ENCODE measurements around the gene CADPS2.

CADPS2 gene

DNA sequence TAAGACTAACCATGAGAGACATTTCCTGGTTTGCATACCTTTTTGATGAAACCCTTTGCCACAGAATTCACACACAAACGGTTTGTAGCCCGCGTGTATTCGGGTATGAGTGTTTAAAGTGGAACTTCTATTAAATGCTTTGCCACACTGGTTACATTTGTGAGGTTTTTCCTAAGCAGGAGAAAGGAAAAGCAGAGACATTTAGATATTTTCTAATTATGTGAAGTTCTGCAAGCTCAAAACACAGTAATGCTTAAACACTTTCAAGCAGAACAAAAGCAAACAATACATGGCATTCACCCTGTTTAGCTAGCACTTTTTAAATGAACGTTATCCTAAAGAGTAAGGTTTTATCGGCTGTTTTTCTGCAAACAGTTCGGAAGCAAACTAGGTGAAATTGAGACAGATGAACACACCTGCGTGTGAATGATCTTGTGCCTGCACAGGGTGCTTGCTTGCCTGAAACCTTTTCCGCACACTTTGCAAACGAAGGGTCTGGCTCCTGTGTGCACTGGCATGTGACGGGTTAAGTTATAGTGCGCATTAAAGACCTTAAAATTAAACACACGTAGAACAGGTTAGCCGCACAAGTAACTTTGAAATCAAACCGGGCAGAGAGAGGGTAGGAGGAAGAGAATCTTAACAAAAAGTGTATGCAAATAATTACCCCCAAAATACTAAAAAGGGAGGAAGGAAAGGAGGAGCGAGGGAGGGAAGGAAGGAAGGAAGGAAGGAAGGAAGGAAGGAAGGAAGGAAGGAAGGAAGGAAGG, 583.3 kb downstream of the CADPS2 start:
- H3K9me2 ChIP-seq (replicated peaks; ENCODE audit: low read depth, low read length): no peaks in the 10 kb centered on the region
- no peaks in the 10 kb centered on the region for H3K36me3 ChIP-seq (ENCODE audit: insufficient read depth, low read length)
- H3K4me2 ChIP-seq (ENCODE audit: low read depth, low read length, poor library complexity, severe bottlenecking): no peak overlapping the region
- H3K9ac ChIP-seq (ENCODE audit: low read depth, low read length, poor library complexity, severe bottlenecking): no peak overlapping the region
- TF ChIP-seq EZH2phosphoT487 (IDR thresholded peaks at IDR 0.05; ENCODE audit: borderline replicate concordance): no peak
- TF ChIP-seq, protein P1, sequence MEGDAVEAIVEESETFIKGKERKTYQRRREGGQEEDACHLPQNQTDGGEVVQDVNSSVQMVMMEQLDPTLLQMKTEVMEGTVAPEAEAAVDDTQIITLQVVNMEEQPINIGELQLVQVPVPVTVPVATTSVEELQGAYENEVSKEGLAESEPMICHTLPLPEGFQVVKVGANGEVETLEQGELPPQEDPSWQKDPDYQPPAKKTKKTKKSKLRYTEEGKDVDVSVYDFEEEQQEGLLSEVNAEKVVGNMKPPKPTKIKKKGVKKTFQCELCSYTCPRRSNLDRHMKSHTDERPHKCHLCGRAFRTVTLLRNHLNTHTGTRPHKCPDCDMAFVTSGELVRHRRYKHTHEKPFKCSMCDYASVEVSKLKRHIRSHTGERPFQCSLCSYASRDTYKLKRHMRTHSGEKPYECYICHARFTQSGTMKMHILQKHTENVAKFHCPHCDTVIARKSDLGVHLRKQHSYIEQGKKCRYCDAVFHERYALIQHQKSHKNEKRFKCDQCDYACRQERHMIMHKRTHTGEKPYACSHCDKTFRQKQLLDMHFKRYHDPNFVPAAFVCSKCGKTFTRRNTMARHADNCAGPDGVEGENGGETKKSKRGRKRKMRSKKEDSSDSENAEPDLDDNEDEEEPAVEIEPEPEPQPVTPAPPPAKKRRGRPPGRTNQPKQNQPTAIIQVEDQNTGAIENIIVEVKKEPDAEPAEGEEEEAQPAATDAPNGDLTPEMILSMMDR (conservative IDR thresholded peaks at IDR 0.05; ENCODE audit: low read length): no peak
- H3K9me3 ChIP-seq (ENCODE audit: insufficient read depth, low read depth, low read length): no peaks in the 10 kb centered on the region
- H4K20me1 ChIP-seq (ENCODE audit: insufficient read depth, low read length, poor library complexity, severe bottlenecking): no peaks in the 10 kb centered on the region
- H3K4me1 ChIP-seq (ENCODE audit: insufficient read depth, low read length, poor library complexity, severe bottlenecking): no peaks in the 10 kb centered on the region
- H3K4me3 ChIP-seq (ENCODE audit: low read length, poor library complexity, severe bottlenecking): no peak overlapping the region
- H3K79me2 ChIP-seq (ENCODE audit: insufficient read depth, low read length): no peaks in the 10 kb centered on the region
- no peaks in the 10 kb centered on the region for H3F3A ChIP-seq (ENCODE audit: low read depth)
- no peak overlapping the region for H2AFZ ChIP-seq (ENCODE audit: low read length)
- no peaks in the 10 kb centered on the region for H3K27me3 ChIP-seq (ENCODE audit: insufficient read depth, low read length, poor library complexity, severe bottlenecking)

DNA sequence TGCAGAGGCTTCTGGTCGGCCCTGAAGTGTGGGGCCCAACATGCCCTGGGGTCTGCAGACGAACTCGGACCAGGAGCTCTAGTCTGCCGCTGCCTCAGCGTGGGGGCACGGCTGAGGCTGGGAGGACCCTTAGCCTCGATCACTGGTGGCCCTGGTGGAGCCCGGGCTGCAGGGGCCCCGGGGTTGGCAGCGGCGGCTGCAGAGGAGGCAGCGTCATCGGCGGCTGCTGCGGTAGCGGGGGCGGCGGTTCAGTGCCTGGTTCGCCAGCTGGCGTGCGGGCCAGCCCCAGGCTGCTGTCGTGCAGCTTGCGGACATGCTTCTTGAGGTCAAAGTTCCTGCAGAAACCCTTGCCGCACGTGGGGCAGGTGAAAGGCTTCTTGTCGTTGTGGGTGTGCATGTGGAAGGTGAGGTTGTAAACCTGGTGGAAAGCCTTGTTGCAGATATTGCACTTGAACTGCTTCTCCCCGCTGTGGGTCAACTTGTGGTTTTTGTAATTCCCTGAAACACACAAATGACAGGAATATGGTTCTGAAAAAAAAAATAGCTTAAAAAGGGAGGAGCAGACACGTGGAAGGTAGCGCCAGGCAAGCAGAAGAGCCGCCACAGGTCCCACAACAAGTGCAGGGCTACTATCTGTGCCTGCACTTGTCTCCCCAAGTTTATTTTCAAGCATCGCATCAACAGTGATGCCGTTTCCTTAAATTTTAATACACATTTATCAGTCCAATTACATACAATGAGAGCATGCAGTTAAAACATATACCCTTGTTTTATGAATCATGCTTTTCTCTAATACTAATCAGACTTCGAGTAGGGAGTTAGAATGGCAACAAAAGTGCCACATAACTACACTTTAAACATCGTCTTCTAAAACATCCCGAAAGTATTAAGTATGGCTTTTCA, 584.2 kb downstream of the CADPS2 start:
- no peaks in the 10 kb centered on the region for H3K27me3 ChIP-seq (ENCODE audit: insufficient read depth, low read length, poor library complexity, severe bottlenecking)
- no peak overlapping the region for H3K9ac ChIP-seq (ENCODE audit: low read depth, low read length, poor library complexity, severe bottlenecking)
- no peaks in the 10 kb centered on the region for H3K4me1 ChIP-seq (ENCODE audit: insufficient read depth, low read length, poor library complexity, severe bottlenecking)
- no peaks in the 10 kb centered on the region for H3K36me3 ChIP-seq (ENCODE audit: insufficient read depth, low read length)
- no peaks in the 10 kb centered on the region for H3K9me2 ChIP-seq (replicated peaks; ENCODE audit: low read depth, low read length)
- no peak overlapping the region for H3K4me2 ChIP-seq (ENCODE audit: low read depth, low read length, poor library complexity, severe bottlenecking)
- H3K79me2 ChIP-seq (ENCODE audit: insufficient read depth, low read length): no peaks in the 10 kb centered on the region
- H2AFZ ChIP-seq (ENCODE audit: low read length): no peak overlapping the region
- H3F3A ChIP-seq (ENCODE audit: low read depth): no peaks in the 10 kb centered on the region
- TF ChIP-seq EZH2phosphoT487 (IDR thresholded peaks at IDR 0.05; ENCODE audit: borderline replicate concordance): no peak
- TF ChIP-seq, protein P1 (conservative IDR thresholded peaks at IDR 0.05; ENCODE audit: low read length): no peak
- H3K4me3 ChIP-seq (ENCODE audit: low read length, poor library complexity, severe bottlenecking): no peak overlapping the region
- H4K20me1 ChIP-seq (ENCODE audit: insufficient read depth, low read length, poor library complexity, severe bottlenecking): no peaks in the 10 kb centered on the region
- H3K9me3 ChIP-seq (ENCODE audit: insufficient read depth, low read depth, low read length): no peaks in the 10 kb centered on the region

DNA sequence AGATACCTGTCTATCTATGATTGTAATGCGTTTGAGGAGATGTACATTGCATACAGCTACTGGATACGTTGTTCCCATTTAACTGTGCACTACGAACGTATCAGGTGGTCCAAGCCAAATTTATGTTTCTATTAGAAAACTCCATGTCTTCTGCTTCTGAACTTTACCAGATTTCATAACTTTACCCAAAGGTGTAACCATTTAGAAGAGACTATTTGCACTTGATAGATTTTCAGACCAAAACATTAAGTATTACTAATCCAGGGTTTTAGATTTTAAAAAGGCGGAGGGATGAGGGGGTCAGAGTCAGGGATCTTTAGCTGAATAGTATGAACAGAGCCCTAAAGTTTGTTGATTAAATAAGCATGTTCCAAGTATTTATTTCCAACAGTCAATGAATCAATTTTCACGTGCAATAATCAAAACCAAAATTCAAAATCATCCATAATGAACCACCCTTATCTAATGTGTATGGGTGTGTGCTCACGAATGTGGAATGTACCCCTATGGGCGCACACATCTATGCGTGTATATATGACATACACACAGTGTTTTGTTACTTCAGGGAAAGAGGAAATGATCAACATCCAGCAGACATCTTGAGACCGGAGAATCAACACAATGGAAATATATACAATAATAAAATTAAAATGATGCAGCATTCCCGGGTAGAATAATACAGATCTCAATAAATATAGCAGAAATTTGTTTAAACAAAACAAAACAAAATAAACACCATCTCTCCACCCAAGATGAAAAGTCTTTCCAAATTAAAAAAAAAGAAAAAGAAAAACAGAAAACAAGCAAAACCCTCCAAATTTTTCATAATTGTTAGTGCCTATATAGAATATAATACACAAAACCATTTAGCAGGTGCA, 585.1 kb downstream of the CADPS2 start:
- Histone ChIP-seq H3F3A (ENCODE audit: low read depth) (no peaks in the 10 kb centered on the region), H3K79me2 (ENCODE audit: insufficient read depth, low read length) (no peaks in the 10 kb centered on the region), H3K36me3 (ENCODE audit: insufficient read depth, low read length) (no peaks in the 10 kb centered on the region), H3K4me3 (ENCODE audit: low read length, poor library complexity, severe bottlenecking) (no peak overlapping the region), H3K27me3 (ENCODE audit: insufficient read depth, low read length, poor library complexity, severe bottlenecking) (no peaks in the 10 kb centered on the region), H3K4me1 (ENCODE audit: insufficient read depth, low read length, poor library complexity, severe bottlenecking) (no peaks in the 10 kb centered on the region), H4K20me1 (ENCODE audit: insufficient read depth, low read length, poor library complexity, severe bottlenecking) (no peaks in the 10 kb centered on the region), H3K4me2 (ENCODE audit: low read depth, low read length, poor library complexity, severe bottlenecking) (no peak overlapping the region), H3K9me3 (ENCODE audit: insufficient read depth, low read depth, low read length) (no peaks in the 10 kb centered on the region), H2AFZ (ENCODE audit: low read length) (no peak overlapping the region), H3K9me2 (replicated peaks; ENCODE audit: low read depth, low read length) (no peaks in the 10 kb centered on the region), H3K9ac (ENCODE audit: low read depth, low read length, poor library complexity, severe bottlenecking) (no peak overlapping the region)
- no peak for TF ChIP-seq EZH2phosphoT487 (IDR thresholded peaks at IDR 0.05; ENCODE audit: borderline replicate concordance)
- TF ChIP-seq, protein P1 (conservative IDR thresholded peaks at IDR 0.05; ENCODE audit: low read length): no peak

All from Loucy (cell line).